GM21367 (cell line): ENCODE data around the gene SH3RF2.

Experiments used
- ATAC-seq: cut with Tn5 transposase; IDR thresholded peaks from one replicate; pipeline ENCODE4 v1.9.1; 2021; ENCODE audit not compliant: unreplicated experiment

The SH3RF2 gene

DNA sequence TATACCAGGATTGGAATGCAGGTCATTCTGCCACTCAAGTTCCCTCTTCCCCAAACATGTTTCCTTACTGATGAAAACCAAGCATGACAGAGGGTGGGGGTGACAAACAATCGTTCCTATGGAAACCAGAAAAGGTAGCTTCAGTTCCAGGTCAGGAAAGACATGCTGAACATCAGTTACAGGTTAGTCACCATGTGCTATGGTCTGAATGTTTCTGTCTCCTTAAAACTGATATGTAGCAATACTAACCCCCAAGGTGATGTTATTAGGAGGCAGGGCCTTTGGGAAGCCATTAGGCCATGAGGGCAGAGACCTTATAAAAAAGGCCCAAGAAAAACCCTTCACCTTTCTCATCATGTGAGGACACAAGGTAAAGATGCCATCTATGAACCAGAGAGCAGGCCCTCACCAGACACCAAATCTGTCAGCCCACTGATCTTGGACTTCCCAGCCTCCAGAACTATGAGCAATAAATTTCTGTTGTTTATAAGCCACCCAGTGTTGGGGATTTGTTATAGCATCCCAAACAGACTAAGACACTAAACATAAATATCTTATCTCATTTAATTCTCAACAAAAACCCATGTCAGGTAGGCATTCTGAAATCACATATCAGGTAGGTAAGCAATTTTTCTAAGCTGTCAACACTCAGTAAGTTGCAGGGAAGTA, 15.7 kb upstream of the SH3RF2 start:
- ATAC-seq: no peak

DNA sequence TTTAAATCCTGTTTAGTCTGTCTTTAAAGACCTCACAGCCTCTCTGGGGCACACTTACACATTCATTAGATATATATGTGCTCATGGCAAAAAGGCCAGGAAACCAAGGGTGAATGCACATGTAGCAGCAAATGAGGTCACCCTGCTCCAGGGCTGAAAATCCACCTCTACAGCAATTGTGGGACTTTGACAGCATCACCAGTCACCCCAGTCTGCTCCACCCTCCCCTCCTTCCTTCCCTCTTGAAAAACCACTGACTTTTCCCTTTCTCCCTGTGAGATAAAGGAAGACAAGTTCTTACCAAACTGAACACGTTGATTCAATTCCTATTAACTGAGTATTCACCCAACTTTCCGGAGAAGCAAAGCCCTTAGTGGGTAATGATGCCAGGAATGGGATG, 15.2 kb upstream of the SH3RF2 start:
- ATAC-seq: no peak

DNA sequence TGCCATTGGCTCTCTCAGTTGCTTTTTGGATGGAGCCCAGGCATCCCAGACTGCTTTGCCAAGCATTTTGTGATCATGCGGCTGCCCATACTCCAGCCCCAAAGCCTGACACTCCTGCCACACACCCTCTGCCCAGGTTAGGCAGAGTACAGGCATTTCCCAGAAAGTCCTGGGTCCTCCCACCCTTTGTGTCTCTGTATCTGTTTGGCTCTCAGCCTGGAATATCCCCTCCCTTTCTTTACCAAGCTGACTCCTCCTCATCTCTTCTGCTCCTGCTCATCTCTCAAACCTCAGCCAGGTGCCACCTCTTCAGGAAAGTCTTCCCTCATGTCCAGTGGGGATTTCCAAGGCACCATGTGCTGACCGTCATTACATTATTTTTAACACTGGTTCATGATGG, 14.3 kb upstream of the SH3RF2 start:
- ATAC-seq: no peak

DNA sequence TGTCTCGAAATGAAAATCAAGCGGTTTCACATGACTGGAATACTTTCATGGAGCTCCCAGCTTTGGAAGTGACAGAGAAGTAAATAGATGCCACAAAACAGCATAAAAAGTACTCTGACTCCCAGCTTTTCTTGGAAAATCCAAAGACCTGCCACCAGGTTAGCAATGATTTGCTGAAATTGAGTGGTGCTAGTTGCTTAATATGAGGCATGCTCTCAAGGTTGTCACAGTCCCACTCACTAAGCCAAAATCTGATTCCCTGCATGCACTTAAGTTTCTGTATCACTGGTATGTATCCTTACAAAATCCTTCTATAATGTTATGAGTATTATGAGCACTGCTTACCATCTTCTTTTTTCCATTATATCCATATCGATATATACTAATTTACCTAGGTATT, 13.0 kb upstream of the SH3RF2 start:
- no peak for ATAC-seq

DNA sequence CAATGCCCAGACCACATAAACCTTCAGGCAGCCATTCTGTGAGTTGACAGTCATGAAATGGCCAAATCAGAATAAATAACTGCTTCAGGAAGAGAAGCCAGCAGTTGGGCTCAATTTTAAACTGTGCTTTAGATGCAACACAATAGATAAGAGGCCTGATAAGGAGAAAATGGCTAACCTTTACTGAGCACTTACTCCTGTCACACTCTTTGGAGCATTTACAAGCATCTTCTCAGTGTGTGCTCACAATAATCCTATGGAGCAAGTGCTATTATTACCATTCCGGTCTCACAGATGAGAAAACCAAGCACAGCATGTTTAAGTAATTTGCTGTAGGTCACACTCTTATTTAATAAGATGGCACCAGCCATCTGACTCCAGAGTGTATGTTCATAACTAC, 11.5 kb upstream of the SH3RF2 start:
- no peak for ATAC-seq

DNA sequence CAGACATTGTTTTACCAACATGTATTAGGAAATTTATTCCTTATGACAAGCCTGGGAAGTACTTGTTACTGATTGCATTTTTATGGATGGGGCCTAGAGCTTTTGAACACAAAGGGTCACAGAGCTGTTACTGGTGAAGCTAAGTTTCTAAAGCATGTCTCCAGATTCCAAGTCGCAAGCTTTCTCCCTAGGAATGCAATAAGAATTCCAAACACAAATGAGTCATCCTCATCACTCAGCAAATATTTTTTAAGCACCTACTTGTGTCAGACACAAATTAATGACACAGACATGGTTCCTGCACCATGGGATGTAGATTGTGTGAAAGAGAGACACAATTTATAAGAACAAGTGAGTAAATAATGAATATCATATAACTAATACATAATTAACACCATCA, 11.0 kb upstream of the SH3RF2 start:
- no peak for ATAC-seq

DNA sequence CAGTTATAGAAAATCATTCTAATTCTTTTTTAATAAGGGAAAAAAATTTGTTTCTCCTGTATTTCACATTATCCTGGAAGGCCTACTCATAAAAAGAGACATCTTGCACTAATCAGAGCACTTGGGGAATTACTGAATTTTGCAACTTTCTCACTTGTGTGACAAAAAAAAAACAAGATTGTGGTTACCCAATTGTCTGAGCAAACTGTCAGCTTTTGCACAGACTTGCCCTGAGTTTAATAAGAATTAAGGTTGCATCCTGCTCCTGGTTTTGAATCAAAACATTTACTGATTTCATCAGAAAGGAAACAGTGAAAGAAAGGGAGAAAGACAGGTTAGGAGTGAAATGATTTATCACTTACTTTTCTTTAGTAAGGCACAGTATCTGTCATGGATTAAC, 10.6 kb upstream of the SH3RF2 start:
- ATAC-seq: no peak

DNA sequence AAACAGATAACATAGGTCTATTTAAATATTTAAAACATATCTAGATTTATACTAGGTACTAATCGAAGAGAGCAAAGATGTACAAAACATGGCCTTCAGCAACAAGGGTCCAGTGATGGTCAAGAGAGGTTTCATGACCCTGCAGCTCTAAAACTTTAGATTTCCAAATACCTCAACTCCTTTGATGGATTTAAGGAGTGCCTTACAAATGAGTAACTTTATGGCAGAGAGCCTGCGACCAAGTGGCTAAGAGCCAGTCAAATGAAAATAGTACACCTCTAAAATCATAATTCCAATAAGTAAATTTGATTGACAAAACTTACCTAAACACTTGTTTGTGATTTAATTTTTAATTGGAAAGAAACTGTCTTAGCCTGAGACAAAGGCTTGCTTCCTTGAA, 4.7 kb upstream of the SH3RF2 start:
- no peak for ATAC-seq

DNA sequence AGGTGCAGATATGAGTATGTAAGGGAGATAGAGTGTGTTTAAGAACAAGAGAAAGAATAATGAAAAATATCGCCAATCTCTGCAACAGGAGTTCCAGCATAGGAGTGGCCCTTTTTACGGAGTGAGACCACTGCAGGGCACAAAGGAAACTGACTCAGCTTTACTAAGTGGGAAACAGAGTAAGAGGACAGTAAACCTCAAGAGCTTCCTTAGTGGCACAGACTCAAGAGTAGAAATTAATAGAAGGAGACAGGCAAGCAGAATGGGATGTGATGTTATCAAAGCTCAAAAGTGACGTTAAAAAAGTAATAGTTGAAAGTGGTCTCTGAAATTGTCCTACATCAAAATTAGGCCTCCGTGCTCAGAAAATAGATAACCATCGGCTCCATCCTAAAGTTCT, 2.1 kb upstream of the SH3RF2 start:
- no peak for ATAC-seq

DNA sequence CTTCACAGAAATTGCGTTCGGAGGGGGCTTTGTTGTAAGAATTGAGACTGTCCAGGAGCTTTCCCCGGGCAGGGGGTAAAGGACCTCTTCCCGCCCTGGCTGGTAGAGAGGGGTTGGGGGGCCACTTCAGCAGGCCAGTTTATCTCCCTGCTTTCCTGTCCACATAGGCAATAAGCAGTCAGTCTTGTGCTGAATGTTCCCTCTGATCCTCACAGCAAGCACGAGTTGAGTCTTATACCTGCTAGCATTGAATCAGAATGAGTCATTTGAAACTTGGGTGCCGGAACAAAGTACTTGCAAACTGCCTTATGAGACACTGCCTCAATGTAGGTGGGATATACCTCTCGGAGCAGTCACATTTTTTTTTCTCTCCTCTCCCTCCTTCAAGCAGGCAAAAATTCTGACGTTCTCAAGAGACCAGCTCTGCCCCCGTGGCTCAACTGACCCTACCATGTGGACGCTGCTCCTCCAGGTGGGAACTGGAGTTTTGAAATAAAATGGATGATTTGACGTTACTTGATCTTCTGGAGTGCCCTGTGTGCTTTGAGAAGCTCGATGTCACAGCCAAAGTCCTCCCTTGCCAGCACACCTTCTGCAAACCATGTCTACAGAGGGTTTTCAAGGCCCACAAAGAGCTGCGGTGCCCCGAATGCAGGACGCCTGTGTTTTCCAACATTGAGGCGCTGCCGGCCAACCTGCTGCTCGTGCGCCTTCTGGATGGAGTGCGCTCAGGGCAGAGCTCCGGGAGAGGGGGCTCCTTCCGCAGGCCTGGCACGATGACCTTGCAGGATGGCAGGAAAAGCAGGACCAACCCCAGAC, 1.3 kb downstream of the SH3RF2 start:
- no peak for ATAC-seq

DNA sequence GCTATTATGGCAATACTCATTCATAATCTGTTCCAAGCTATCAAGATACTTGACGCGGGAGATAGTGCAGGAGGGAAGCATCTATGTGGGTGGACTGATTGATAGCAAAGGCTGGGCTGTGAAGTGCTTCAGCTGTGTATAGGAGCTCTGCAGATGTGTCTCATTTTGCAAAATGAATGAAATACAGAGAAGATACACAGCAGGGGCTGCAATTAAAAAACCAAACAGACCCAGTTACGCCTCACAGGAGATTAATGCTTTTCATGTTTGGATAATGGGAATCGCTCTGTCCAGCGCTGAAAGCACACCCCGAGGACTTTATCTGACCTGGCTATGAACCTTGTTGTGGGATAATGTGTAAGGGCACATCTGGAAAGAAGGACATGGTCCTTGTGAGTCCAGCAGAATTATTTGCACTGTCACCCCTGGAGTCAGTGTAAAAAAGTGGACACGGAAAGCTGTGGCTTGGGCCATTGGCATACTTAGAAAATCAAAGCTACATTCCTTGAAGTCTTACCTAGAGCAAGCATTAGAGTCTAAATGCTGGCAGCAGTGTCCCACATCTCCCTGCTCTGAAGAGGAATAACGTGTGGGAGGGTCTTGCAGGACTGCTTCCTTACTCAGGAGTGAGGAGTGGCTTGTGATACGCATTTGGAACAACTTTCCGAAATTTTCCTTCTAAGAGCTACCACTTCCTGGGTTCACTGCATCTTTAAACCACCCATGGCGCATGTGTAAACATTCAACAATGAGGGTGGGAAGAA, 2.6 kb downstream of the SH3RF2 start:
- no peak for ATAC-seq

DNA sequence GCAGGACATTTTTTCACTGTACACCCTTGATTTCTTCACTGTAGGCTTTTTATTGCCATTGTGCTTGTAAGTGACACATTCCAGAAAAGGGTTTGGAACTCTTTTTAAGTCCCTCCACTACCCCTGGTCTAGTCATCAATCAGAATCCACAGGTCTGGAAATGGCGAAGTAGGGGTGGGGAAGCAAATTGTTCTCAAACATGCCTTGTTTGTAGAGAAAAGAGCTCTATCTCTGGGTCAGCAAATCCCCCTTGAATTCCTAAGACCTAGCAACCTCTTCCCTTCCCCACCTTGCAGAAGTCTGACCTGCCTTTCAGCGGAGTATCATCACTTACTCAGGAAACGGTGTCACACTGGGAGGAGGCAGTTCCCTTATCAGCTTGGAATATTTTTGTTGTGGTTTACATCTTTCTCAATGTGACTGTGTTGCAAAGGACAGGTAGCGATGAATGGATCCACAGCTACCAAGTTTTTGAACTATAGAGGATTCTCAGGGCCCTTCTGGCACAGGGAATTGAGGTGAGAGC, 3.2 kb downstream of the SH3RF2 start:
- no peak for ATAC-seq

DNA sequence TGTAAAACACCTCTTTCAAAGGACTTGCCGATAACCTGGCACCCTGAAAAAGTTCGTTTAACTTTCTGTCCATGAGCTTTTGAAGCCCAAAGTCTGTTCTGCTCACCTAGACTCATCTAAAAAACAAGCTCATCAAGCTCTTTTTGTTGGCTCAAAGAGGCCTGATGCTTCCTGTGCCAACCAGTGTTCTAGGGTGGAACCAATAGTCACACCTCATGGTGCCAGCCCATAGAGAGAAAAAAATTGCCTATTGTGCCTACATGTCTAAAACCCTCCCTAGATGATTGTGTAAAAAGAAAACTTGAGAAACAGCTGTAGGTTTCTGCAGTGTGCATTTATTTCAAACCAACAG, 4.7 kb downstream of the SH3RF2 start:
- ATAC-seq: no peak

DNA sequence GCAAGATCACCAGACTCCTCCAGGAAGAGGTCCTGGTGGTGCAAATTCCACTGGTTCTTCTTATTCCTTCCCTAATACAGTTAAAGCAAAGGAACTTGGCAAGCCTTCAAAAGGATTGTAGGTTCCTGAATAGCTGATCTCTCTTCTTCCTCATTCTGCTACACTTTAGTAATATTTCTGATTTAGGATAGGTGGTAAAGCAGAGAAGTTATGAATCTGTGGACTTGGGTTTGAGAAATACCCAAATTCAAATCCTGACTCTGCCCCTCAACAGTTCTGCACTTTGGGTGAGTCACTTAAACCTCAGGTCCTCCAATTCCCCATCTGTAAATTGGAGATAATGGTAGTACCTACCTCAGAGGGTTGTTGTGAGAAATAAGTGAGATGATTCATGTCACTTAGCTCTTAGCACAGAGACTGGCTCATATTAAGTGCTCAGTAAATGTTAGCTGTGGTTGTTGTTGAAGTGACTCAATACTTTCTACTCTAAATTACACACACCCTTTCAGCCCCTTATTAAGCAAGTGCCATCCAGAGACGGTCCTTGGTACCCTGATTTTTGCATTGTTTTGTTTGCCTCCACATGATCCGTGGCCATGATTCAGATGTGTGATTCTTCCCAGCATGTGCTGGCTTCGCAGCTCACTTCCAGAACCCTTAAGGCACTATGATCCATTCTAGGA, 5.2 kb downstream of the SH3RF2 start:
- ATAC-seq: no peak

DNA sequence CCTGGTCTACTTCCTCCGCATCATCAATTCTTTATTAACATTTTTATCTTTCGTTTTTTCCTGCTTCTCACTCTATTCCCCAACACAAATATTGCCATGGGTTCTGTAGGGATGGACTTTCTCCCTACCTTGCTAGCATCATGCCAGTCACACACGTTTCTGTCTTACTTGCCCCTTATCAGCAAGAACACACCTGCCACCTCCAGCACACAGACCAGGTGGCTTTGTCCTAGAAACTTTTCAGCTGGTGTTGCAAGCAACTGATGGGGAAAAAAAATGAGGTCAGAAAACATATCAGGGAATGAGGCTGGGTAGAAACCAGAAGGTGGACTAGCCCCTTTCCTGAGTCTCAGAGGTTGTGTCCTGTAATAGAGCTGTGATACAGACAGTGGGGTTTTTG, 5.8 kb downstream of the SH3RF2 start:
- no peak for ATAC-seq

DNA sequence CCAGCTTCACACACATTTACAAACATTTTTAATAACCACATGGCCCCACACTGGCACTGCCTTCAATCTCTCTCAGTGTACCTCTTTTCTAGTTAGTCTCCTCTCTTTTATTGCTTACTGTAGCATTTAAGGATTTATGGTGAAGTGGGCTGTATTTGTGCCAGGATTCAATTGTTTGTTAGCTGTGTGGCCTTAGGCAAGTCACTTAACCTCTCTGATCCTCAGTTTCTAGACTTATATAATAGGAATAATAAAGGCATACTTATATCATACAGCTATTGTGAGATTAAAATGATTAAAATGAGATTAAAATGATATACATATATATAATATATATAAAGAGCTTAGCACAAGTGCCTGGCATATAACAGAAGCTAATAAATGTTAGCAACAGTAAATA, 6.4 kb downstream of the SH3RF2 start:
- ATAC-seq: no peak

DNA sequence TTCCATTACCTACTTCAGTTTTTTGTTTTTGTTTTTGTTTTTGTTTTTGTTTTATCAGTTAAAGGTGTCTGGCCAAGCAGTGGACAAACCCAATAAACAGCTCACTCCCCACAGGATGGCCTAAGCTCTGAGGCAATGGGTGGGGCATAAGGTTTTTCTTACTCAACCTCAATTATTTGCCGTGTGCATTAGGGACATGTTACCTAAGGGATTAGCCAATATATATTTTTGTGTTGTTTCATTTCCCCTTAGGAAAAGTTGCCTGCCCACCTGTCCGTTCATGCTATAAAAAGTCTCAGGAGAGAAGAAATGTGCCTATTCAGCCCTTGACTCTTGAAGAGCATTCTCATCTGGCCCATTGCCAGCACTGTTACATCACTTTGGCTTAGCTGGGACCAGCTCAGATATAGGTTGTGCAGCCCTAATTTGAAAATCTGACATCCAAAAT, 7.3 kb downstream of the SH3RF2 start:
- ATAC-seq: no peak

DNA sequence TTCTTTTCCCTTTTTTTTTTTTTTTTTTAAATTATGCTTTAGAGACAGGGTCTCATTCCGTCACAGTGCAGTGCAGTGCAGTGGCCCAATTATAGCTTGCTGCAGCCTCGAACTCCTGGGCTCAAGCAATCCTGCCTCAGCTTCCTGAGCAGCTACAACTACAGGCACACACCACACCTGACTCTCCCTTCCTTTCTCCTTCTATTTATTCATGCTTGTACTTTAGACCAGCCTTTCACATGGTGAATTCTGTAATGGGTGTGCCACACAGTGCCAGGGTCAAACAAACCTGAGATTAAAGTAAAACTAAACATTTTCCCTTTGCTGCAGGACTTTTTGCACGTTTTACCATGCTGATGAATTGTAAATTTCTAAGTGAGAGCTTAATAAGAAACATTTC, 8.0 kb downstream of the SH3RF2 start:
- ATAC-seq: no peak

DNA sequence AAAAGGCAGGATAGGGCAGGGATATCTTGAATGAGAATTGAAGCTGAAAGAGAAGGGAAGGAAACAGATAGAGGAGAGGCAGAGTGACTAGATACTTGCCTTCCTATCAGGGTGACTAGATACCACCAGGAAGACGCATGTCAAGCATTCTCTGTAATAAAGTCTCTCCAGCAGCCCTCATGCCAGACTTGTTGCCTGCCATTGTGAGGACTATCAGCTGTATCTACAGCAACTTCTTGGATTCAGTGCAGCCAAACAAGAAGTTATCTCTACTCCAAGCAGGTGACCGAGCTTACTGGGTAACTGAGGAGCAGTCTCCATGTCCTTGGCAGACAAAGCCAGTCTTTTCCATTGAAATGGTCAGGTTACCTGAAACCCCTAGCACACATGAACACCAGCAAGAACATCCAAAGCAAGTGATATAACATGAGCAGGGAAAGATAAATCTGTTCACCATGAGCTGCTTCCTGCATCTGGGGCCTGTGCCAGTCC, 9.3 kb downstream of the SH3RF2 start:
- no peak for ATAC-seq

DNA sequence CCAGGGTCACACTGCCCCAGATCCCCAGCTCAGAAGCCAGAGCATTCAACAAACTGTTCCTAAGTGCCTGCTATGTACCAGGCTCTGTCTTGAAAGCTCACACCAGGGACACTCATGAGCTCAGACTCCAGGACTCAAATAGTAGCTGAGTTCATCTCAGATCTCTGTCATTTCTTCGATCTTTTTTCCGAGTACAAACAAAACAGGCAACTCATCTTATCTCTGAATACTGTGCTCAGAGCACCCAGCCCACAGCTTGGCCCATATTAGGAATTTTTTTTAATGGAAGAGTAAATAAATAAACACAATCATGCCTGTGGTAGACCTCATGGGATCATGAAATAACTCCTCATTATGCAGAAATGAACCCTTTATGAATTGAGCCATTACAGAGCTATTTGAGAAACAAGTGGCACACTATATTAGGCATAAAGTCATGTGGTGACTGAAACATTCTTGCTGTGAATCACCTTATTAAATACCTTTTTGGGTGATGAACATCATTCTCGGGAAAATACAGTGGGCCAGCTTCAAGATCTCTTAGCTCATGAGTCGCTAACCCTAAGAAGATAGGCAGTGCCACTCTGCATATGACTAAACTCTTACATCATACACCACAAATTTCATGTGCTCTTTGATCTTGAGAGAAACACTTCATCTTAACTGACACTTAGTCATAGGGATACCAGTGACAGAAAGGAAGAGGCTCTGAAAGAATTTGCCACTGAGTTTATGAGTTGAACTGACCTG, 9.9 kb downstream of the SH3RF2 start:
- ATAC-seq: peak; percentile 62
